OCI-LY7 (cell line): ENCODE results near the gene BTN1A1.

Source experiments
- CTCF ChIP-seq: fragments of 200-600 bp; sonication (generic); conservative IDR thresholded peaks from 2 replicates; pipeline ENCODE4 v1.5.1; 2014; ENCODE audit warnings: mild to moderate bottlenecking, antibody characterized with exemption, low read length, moderate library complexity, mixed read lengths
- EZH2phosphoT487 ChIP-seq: fragments of 200-600 bp; sonication (generic); IDR thresholded peaks from 2 replicates; pipeline ENCODE4 v1.6.1; 2018; ENCODE audit warnings: low read depth, borderline replicate concordance, mild to moderate bottlenecking, mixed run types, antibody characterized with exemption, low read length, moderate library complexity, mixed read lengths

GRCh38 chr6:26531897-26532296 lies 31.8 kb downstream of the BTN1A1 start:
- no peak for TF ChIP-seq CTCF
- no peak for TF ChIP-seq EZH2phosphoT487
